Caco-2 (cell line): ENCODE results near the gene ANKRD45. TPM values are rescaled to one million over a fixed set of nuclear protein-coding genes. Genes with fewer than 3 reads are reported as not detected.
"Not testable (repeated sequence)": the region's sequence is repeated elsewhere in the genome, so short reads cannot be mapped to it uniquely, and the experiment has no call there.

Experiments used
- BruUV-seq: library from RNA; stranded (reverse); fragments of 400-500 nt; replicated peaks from 2 replicates; lab custom pipeline; 2021; lab: Mats Ljungman, UMichigan
- CTCF ChIA-PET: fragments of 300-600 bp; sonication (Branson Sonifier 250); formaldehyde crosslinking; loops from one replicate; lab custom pipeline; 2022; ENCODE audit warnings: antibody characterized with exemption; lab: Charles Lee
- POLR2A ChIA-PET: fragments of 300-600 bp; sonication (Branson Sonifier 250); formaldehyde crosslinking; loops from one replicate; lab custom pipeline; 2022; ENCODE audit warnings: antibody characterized with exemption; lab: Charles Lee
- DNase-seq, 2 experiments: peaks; one replicate each; pipeline versions ENCODE4 v3.0.0 to v3.0.0-alpha.2; 2020 to 2022
- H3K27me3 ChIP-seq: replicated peaks from 2 replicates; pipeline ENCODE4 v1.6.0; 2011; ENCODE audit warnings: low read length; ENCODE audit not compliant: control insufficient read depth, insufficient read depth
- H3K36me3 ChIP-seq: 2 replicates; pipeline ENCODE4 v1.5.1; 2011; ENCODE audit warnings: low read length; ENCODE audit not compliant: control insufficient read depth, insufficient read depth
- H3K4me1 ChIP-seq: fragments of 250-450 bp; sonication (Bioruptor Pico); 2 replicates; pipeline ENCODE4 v1.5.1; 2020; ENCODE audit warnings: mild to moderate bottlenecking
- H3K4me3 ChIP-seq: 2 replicates; pipeline ENCODE4 v1.5.1; 2011; ENCODE audit warnings: low read depth, mild to moderate bottlenecking, control low read depth, low read length
- H3K9me3 ChIP-seq: fragments of 250-450 bp; sonication (Bioruptor Pico); 2 replicates; pipeline ENCODE4 v1.5.1; 2020; ENCODE audit warnings: mild to moderate bottlenecking, moderate library complexity
- H3K27ac Mint-ChIP-seq: one replicate; pipeline ENCODE4 v1.8.0; 2022; ENCODE audit warnings: mixed read lengths; ENCODE audit not compliant: unreplicated experiment
- H3K27me3 Mint-ChIP-seq: one replicate; pipeline ENCODE4 v1.8.0; 2022; ENCODE audit warnings: mixed read lengths; ENCODE audit not compliant: insufficient read depth, unreplicated experiment
- H3K36me3 Mint-ChIP-seq: one replicate; pipeline ENCODE4 v1.8.0; 2022; ENCODE audit warnings: mild to moderate bottlenecking, mixed read lengths; ENCODE audit not compliant: insufficient read depth, unreplicated experiment
- H3K4me1 Mint-ChIP-seq: one replicate; pipeline ENCODE4 v1.8.0; 2022; ENCODE audit warnings: low read depth, mixed read lengths; ENCODE audit not compliant: unreplicated experiment
- H3K4me3 Mint-ChIP-seq: one replicate; pipeline ENCODE4 v1.8.0; 2022; ENCODE audit warnings: mild to moderate bottlenecking, moderate library complexity, mixed read lengths; ENCODE audit not compliant: unreplicated experiment
- H3K9me3 Mint-ChIP-seq: one replicate; pipeline ENCODE4 v1.8.0; 2022; ENCODE audit warnings: mixed read lengths; ENCODE audit not compliant: unreplicated experiment
- intact Hi-C: fragments of 100-400 bp; cut with micrococcal nuclease; formaldehyde crosslinking; loops from one replicate; pipeline ENCODE4 v1.10.0; 2022; ENCODE audit not compliant: unreplicated experiment
- total RNA-seq: library from RNA; stranded (reverse); gene quantifications from 2 replicates; pipeline ENCODE4 v1.2.3, GENCODE V29; 2022
- TF ChIP-seq, protein P1 (sequence below), 2 experiments: fragments of 200-600 bp in 1 of 2; IDR thresholded peaks; 1 replicate in 1 of 2; 2 replicates in 1 of 2; pipeline versions ENCODE4 v1.5.1 to v1.8.0; 2011 to 2022; ENCODE audit warnings: antibody characterized with exemption in 1 of 2, control low read depth in 1 of 2, inconsistent platforms in 1 of 2, low read depth in 1 of 2, low read length in 1 of 2, mild to moderate bottlenecking in 1 of 2, moderate library complexity in 1 of 2; ENCODE audit not compliant: insufficient read depth in 1 of 2, severe bottlenecking in 1 of 2, unreplicated experiment in 1 of 2

The ANKRD45 gene
- total RNA-seq, 1 experiment from 2014 or later = not detected

DNA sequence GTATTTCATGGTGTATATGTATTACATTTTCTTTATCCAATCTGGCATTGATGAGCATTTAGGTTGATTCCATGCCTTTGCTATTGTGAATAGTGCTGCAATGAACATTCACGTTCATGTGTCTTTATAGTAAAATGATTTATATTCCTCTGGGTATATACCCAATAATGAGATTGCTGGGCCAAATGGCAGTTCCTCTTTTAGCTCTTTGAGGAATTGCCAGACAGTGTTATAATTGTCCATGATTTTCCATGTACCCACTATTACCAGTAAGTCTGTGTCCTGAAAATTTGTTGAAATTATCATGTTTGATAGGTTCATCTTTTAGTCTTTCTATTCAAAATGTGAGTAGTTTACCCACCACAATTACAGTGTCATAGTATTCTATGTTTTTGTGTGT, 101.2 kb downstream of the ANKRD45 start:
- Mint-ChIP-seq H3K4me3 (no peak overlapping the region), H3K27me3 (peaks cover 13% of the 10 kb centered on the region), H3K36me3 (no peaks in the 10 kb centered on the region), H3K9me3 (peaks cover 21% of the 10 kb centered on the region), H3K27ac (no peak overlapping the region), H3K4me1 (no peaks in the 10 kb centered on the region)
- intact Hi-C loops = no loop called here
- ChIA-PET CTCF (no interaction called here), POLR2A (no interaction called here)
- Histone ChIP-seq H3K27me3 (no peaks in the 10 kb centered on the region), H3K9me3 (no peaks in the 10 kb centered on the region; the same call in 1 of the 2 replicates), H3K4me3 (no peak overlapping the region), H3K36me3 (no peaks in the 10 kb centered on the region), H3K4me1 (no peaks in the 10 kb centered on the region)
- BruUV-seq = no TSS peak
- TF ChIP-seq, protein P1, sequence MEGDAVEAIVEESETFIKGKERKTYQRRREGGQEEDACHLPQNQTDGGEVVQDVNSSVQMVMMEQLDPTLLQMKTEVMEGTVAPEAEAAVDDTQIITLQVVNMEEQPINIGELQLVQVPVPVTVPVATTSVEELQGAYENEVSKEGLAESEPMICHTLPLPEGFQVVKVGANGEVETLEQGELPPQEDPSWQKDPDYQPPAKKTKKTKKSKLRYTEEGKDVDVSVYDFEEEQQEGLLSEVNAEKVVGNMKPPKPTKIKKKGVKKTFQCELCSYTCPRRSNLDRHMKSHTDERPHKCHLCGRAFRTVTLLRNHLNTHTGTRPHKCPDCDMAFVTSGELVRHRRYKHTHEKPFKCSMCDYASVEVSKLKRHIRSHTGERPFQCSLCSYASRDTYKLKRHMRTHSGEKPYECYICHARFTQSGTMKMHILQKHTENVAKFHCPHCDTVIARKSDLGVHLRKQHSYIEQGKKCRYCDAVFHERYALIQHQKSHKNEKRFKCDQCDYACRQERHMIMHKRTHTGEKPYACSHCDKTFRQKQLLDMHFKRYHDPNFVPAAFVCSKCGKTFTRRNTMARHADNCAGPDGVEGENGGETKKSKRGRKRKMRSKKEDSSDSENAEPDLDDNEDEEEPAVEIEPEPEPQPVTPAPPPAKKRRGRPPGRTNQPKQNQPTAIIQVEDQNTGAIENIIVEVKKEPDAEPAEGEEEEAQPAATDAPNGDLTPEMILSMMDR (IDR thresholded peaks at IDR 0.05; ENCODE audit: insufficient read depth in 1 of 2, low read depth in 1 of 2, low read length in 1 of 2, severe bottlenecking in 1 of 2, unreplicated experiment in 1 of 2) = no peak
- no peak for DNase-seq

GRCh38 chr1:173563846-173564245, 105.8 kb downstream of the ANKRD45 start:
- H3K27me3 Mint-ChIP-seq = peaks cover 16% of the 10 kb centered on the region
- intact Hi-C loops, H3K36me3 Mint-ChIP-seq, DNase-seq, H3K36me3 ChIP-seq, H3K4me1 ChIP-seq, H3K27ac Mint-ChIP-seq, BruUV-seq, H3K27me3 ChIP-seq, CTCF ChIA-PET, H3K4me3 Mint-ChIP-seq, H3K9me3 ChIP-seq, POLR2A ChIA-PET, H3K4me1 Mint-ChIP-seq, H3K4me3 ChIP-seq: not testable (repeated sequence)
- peaks cover 21% of the 10 kb centered on the region for H3K9me3 Mint-ChIP-seq

- no peaks in the 10 kb centered on the region for H3K4me1 ChIP-seq
- H3K36me3 Mint-ChIP-seq = no peaks in the 10 kb centered on the region
- H3K4me3 ChIP-seq = no peak overlapping the region
- no peaks in the 10 kb centered on the region for H3K4me1 Mint-ChIP-seq
- H3K27me3 Mint-ChIP-seq = peaks cover 15% of the 10 kb centered on the region
- peak in 1 of 2 experiments; percentile 15 for DNase-seq
- H3K9me3 ChIP-seq = no peaks in the 10 kb centered on the region; the same call in 1 of the 2 replicates
- BruUV-seq = no TSS peak
- ChIA-PET POLR2A (no interaction called here), CTCF (interaction anchor here (0.9 to 1.0 kb wide), 2 partner anchors 17 to 126 kb away, joined by 3 to 4 read pairs; no protein-coding TSS in a partner anchor)
- TF ChIP-seq, protein P1 (IDR thresholded peaks at IDR 0.05; ENCODE audit: insufficient read depth in 1 of 2, low read depth in 1 of 2, low read length in 1 of 2, severe bottlenecking in 1 of 2, unreplicated experiment in 1 of 2) = peak in 1 of 2 experiments; percentile 5
- peaks cover 12% of the 10 kb centered on the region for H3K9me3 Mint-ChIP-seq
- intact Hi-C loops = no loop called here
- H3K27ac Mint-ChIP-seq = no peak overlapping the region
- no peaks in the 10 kb centered on the region for H3K36me3 ChIP-seq
- H3K27me3 ChIP-seq = no peaks in the 10 kb centered on the region
- no peak overlapping the region for H3K4me3 Mint-ChIP-seq
Observed at GRCh38 chr1:173562813-173563212, 106.8 kb downstream of the ANKRD45 start.
